Esophagus squamous epithelium (tissue), 4 donors: ENCODE data around the gene SEPTIN10.

Experiments
- POLR2A ChIP-seq, 4 donors: fragments of 450-650 bp; IDR thresholded peaks; one replicate each; pipeline ENCODE4 v1.6.1; 2017; ENCODE audit warnings: antibody characterized with exemption in 4 of 4, mild to moderate bottlenecking in 4 of 4, moderate library complexity in 3 of 4
- TF ChIP-seq, protein P1 (sequence below), 6 experiments: fragments of 450-650 bp in 4 of 6; fragments of 200-600 bp in 2 of 6; sonication (generic) in 2 of 6; IDR thresholded peaks; one replicate each; pipeline ENCODE4 v1.5.1; 2016 to 2019; ENCODE audit warnings: antibody characterized with exemption in 6 of 6, mild to moderate bottlenecking in 4 of 6, moderate library complexity in 4 of 6

DNA sequence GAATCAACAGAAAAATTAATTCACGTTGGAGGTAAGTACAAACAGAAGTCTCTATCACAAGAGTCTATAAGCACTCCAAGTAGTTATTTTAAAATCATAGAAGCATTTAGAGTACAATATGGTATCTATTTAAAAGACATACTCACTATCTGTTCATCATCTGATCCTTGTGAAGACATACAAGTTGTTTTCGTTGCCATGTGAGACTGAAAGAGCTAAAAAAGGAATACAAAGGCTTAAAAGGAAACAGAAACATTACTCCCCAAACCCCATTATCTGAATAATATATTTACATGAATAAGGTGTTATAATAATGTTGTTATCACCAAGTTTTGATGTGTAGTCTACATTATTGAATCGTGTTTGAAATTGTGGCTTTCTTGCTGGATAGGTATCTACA lies 20.9 kb downstream of the SEPTIN10 start:
- TF ChIP-seq POLR2A (IDR thresholded peaks at IDR 0.05): no peak
- TF ChIP-seq, protein P1, sequence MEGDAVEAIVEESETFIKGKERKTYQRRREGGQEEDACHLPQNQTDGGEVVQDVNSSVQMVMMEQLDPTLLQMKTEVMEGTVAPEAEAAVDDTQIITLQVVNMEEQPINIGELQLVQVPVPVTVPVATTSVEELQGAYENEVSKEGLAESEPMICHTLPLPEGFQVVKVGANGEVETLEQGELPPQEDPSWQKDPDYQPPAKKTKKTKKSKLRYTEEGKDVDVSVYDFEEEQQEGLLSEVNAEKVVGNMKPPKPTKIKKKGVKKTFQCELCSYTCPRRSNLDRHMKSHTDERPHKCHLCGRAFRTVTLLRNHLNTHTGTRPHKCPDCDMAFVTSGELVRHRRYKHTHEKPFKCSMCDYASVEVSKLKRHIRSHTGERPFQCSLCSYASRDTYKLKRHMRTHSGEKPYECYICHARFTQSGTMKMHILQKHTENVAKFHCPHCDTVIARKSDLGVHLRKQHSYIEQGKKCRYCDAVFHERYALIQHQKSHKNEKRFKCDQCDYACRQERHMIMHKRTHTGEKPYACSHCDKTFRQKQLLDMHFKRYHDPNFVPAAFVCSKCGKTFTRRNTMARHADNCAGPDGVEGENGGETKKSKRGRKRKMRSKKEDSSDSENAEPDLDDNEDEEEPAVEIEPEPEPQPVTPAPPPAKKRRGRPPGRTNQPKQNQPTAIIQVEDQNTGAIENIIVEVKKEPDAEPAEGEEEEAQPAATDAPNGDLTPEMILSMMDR (IDR thresholded peaks at IDR 0.05): no peak
